Activated CD8-positive, alpha-beta T cell treated with anti-CD3 and anti-CD28 coated beads for 36 hours (primary cell): ENCODE measurements around the gene STAT6. TPM values are rescaled to one million over a fixed set of nuclear protein-coding genes. Genes with fewer than 3 reads are reported as not detected.

Experiments
- ATAC-seq: fragments of 200-7000 bp; cut with Tn5 transposase; one replicate; pipeline ENCODE4 v1.10.0; 2021; ENCODE audit warnings: mild to moderate bottlenecking, moderate library complexity
- CTCF ChIA-PET: fragments of 350-600 bp; sonication (Branson Sonifier 250); formaldehyde crosslinking; loops from one replicate; lab custom pipeline; 2021; ENCODE audit warnings: antibody characterized with exemption; lab: Charles Lee
- POLR2A ChIA-PET: fragments of 350-600 bp; sonication (Branson Sonifier 250); formaldehyde crosslinking; loops from one replicate; lab custom pipeline; 2021; ENCODE audit warnings: antibody characterized with exemption; lab: Charles Lee
- DNase-seq: peaks from one replicate; pipeline ENCODE4 v3.0.0-alpha.2; 2020
- H3K27ac Mint-ChIP-seq: one replicate; pipeline ENCODE4 v1.8.0; 2021; ENCODE audit warnings: mild to moderate bottlenecking, mixed read lengths
- H3K27me3 Mint-ChIP-seq: one replicate; pipeline ENCODE4 v1.8.0; 2021; ENCODE audit warnings: mixed read lengths
- H3K36me3 Mint-ChIP-seq: one replicate; pipeline ENCODE4 v1.8.0; 2021; ENCODE audit warnings: low read depth, mixed read lengths
- H3K4me1 Mint-ChIP-seq: one replicate; pipeline ENCODE4 v1.8.0; 2021; ENCODE audit warnings: low read depth, mixed read lengths
- H3K4me3 Mint-ChIP-seq: one replicate; pipeline ENCODE4 v1.8.0; 2021; ENCODE audit warnings: mild to moderate bottlenecking, moderate library complexity, mixed read lengths
- H3K9me3 Mint-ChIP-seq: one replicate; pipeline ENCODE4 v1.8.0; 2021; ENCODE audit warnings: mixed read lengths
- intact Hi-C: fragments of 100-400 bp; cut with micrococcal nuclease; formaldehyde crosslinking; loops from one replicate; pipeline ENCODE4 v1.10.0; 2022
- total RNA-seq, 2 experiments: library from RNA; stranded (reverse); gene quantifications; one replicate each; pipeline ENCODE4 v1.2.3, GENCODE V29; 2021
- TF ChIP-seq, protein P1 (sequence below): fragments of 200-600 bp; IDR thresholded peaks from one replicate; pipeline ENCODE4 v1.8.0; 2022; ENCODE audit warnings: antibody characterized with exemption, mild to moderate bottlenecking

The STAT6 gene
- total RNA-seq, 2 experiments from 2014 or later, result 207 to 209 TPM

DNA sequence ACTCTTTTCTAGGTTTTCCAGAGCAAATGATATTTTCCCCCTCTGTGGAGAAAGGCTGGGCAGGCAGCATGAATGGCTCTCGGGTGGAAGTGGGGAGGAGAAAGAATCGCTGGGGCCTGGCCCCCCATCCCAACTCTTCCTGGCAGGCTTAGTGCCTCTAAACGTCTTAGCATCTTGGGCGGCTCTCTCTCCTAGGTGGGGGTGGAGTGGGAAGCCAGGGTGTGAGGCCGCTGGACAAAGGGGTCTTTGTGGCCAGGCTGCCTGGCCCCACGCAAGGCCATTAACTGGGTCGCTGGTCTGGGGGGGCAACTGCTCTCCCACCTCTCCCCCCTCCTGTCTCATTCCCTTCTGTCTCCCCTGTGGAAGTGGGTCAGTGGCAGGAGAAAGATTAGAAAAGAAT lies 31.6 kb upstream of the STAT6 start:
- ATAC-seq, result no peak
- no peak for DNase-seq
- Mint-ChIP-seq H3K27ac (no peak overlapping the region), H3K4me1 (peaks cover 7% of the 10 kb centered on the region), H3K9me3 (no peaks in the 10 kb centered on the region), H3K4me3 (no peak overlapping the region), H3K36me3 (no peaks in the 10 kb centered on the region), H3K27me3 (no peaks in the 10 kb centered on the region)
- intact Hi-C loops, result no loop called here
- ChIA-PET POLR2A (no interaction called here), CTCF (interaction anchor here (0.9 to 3.1 kb wide), 3 partner anchors 18 to 39 kb away, joined by 3 to 12 read pairs (median 7); no protein-coding TSS in a partner anchor)
- TF ChIP-seq, protein P1, sequence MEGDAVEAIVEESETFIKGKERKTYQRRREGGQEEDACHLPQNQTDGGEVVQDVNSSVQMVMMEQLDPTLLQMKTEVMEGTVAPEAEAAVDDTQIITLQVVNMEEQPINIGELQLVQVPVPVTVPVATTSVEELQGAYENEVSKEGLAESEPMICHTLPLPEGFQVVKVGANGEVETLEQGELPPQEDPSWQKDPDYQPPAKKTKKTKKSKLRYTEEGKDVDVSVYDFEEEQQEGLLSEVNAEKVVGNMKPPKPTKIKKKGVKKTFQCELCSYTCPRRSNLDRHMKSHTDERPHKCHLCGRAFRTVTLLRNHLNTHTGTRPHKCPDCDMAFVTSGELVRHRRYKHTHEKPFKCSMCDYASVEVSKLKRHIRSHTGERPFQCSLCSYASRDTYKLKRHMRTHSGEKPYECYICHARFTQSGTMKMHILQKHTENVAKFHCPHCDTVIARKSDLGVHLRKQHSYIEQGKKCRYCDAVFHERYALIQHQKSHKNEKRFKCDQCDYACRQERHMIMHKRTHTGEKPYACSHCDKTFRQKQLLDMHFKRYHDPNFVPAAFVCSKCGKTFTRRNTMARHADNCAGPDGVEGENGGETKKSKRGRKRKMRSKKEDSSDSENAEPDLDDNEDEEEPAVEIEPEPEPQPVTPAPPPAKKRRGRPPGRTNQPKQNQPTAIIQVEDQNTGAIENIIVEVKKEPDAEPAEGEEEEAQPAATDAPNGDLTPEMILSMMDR, result no peak

GRCh38 chr12:57142121-57142520 lies 31.0 kb upstream of the STAT6 start:
- DNase-seq (no peak), ATAC-seq (no peak)
- H3K27ac Mint-ChIP-seq, result no peak overlapping the region

GRCh38 chr12:57141249-57141648 lies 30.1 kb upstream of the STAT6 start:
- ATAC-seq (no peak), DNase-seq (no peak)
- ChIA-PET POLR2A (interaction anchor here (0.8 kb wide), 1 partner anchor 42 kb away, joined by 3 read pairs; no protein-coding TSS in a partner anchor), CTCF (interaction anchor here (2.8 to 3.1 kb wide), 2 partner anchors 17 to 34 kb away, joined by 7 to 12 read pairs; no protein-coding TSS in a partner anchor)
- H3K27ac Mint-ChIP-seq, result no peak overlapping the region
- H3K4me3 Mint-ChIP-seq, result no peak overlapping the region
- no peaks in the 10 kb centered on the region for H3K27me3 Mint-ChIP-seq
- intact Hi-C loops, result no loop called here
- no peaks in the 10 kb centered on the region for H3K36me3 Mint-ChIP-seq
- peaks cover 7% of the 10 kb centered on the region for H3K4me1 Mint-ChIP-seq
- no peaks in the 10 kb centered on the region for H3K9me3 Mint-ChIP-seq
- TF ChIP-seq, protein P1, result no peak

More at GRCh38 chr12:57142121-57142520, 31.0 kb upstream of the STAT6 start:
- no peaks in the 10 kb centered on the region for H3K27me3 Mint-ChIP-seq
- TF ChIP-seq, protein P1, result no peak
- CTCF ChIA-PET, result interaction anchor here (0.9 to 3.1 kb wide), 3 partner anchors 18 to 40 kb away, joined by 3 to 12 read pairs (median 7); no protein-coding TSS in a partner anchor
- no peaks in the 10 kb centered on the region for H3K36me3 Mint-ChIP-seq
- POLR2A ChIA-PET, result interaction anchor here (0.8 kb wide), 2 partner anchors 8 to 41 kb away, joined by 3 read pairs; no protein-coding TSS in a partner anchor
- no peaks in the 10 kb centered on the region for H3K9me3 Mint-ChIP-seq
- intact Hi-C loops, result no loop called here
- peaks cover 7% of the 10 kb centered on the region for H3K4me1 Mint-ChIP-seq
- no peak overlapping the region for H3K4me3 Mint-ChIP-seq

DNA sequence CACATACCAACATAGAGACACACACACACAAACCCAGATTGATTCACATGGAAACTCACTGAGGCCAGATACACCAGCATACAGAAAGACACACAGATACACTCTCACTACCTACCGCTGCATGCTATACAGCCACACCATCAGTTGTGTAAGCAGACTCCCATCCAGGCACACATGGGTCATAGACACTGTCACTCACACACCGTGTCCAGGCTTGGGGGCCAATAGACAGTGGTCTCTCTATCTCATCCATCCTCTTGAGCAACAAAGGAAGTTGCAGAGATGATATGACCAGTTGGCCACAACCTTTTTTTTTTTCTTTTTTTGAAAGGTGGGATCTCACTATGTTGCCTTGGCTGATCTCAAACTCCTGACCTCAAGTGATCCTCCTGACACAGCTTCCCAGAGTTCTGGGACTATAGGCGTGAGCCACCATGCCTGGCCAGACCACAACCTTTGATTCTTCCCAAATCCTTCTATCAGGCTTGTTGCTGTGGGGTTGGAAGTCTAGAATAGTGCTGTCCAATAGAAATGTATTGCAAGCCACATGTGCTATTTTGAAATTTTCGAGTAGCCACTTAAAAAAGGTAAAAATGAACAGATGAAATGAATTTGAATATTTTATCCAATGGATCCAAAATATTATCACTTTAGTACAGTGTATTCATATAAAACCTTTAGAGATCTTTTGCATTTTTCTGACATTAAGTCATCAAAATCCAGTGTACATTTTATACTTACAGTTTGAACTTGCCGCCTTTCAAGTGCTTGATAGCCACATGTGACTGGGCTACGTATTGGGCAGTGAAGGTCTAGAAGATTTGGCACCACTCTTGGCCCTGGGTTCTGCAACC lies 28.9 kb upstream of the STAT6 start:
- POLR2A ChIA-PET, result no interaction called here
- Mint-ChIP-seq H3K36me3 (no peaks in the 10 kb centered on the region), H3K9me3 (no peaks in the 10 kb centered on the region), H3K27me3 (no peaks in the 10 kb centered on the region), H3K27ac (no peak overlapping the region), H3K4me3 (no peak overlapping the region), H3K4me1 (peaks cover 7% of the 10 kb centered on the region)
- TF ChIP-seq, protein P1, result no peak
- DNase-seq (no peak), ATAC-seq (no peak)
- CTCF ChIA-PET, result interaction anchor here (3.1 kb wide), 1 partner anchor 15 kb away, joined by 12 read pairs; no protein-coding TSS in a partner anchor
- intact Hi-C loops, result no loop called here
